Neural progenitor cell (in vitro differentiated cells): ENCODE data around the gene CDCA7L. TPM values are rescaled to one million over a fixed set of nuclear protein-coding genes. Genes with fewer than 3 reads are reported as not detected.

Source experiments
- DNase-seq: peaks from one replicate; pipeline ENCODE4 v3.0.0-alpha.2; 2016; ENCODE audit warnings: low spot score
- H2AFZ ChIP-seq: fragments of 200-600 bp; sonication (generic); replicated peaks from 2 replicates; pipeline ENCODE4 v1.6.1; 2016; ENCODE audit warnings: antibody characterized with exemption
- H3F3A ChIP-seq: fragments of 200-600 bp; sonication (generic); 2 replicates; pipeline ENCODE4 v1.6.1; 2016; ENCODE audit warnings: antibody characterized with exemption, low read depth
- H3K27ac ChIP-seq: fragments of 200-600 bp; sonication (generic); 2 replicates; pipeline ENCODE4 v1.5.1; 2016; ENCODE audit warnings: mild to moderate bottlenecking
- H3K27me3 ChIP-seq: fragments of 200-600 bp; sonication (generic); 2 replicates; pipeline ENCODE4 v1.6.1; 2016; ENCODE audit warnings: mild to moderate bottlenecking, moderate library complexity
- H3K36me3 ChIP-seq: fragments of 200-600 bp; sonication (generic); 2 replicates; pipeline ENCODE4 v1.5.1; 2016
- H3K4me1 ChIP-seq: fragments of 200-600 bp; sonication (generic); 2 replicates; pipeline ENCODE4 v1.6.1; 2016; ENCODE audit warnings: mixed run types
- H3K4me2 ChIP-seq: fragments of 200-600 bp; sonication (generic); 2 replicates; pipeline ENCODE4 v1.6.1; 2016
- H3K4me3 ChIP-seq: fragments of 200-600 bp; sonication (generic); 2 replicates; pipeline ENCODE4 v1.5.1; 2016
- H3K79me2 ChIP-seq: fragments of 200-600 bp; sonication (generic); 2 replicates; pipeline ENCODE4 v1.6.1; 2016; ENCODE audit warnings: low read depth
- H3K9ac ChIP-seq: fragments of 200-600 bp; sonication (generic); 2 replicates; pipeline ENCODE4 v1.6.1; 2016
- H3K9me3 ChIP-seq: fragments of 200-600 bp; sonication (generic); 2 replicates; pipeline ENCODE4 v1.5.1; 2016; ENCODE audit warnings: low read depth
- H4K20me1 ChIP-seq: fragments of 200-600 bp; sonication (generic); 2 replicates; pipeline ENCODE4 v1.6.1; 2016; ENCODE audit warnings: low read depth
- H3K27ac Mint-ChIP-seq: 3 replicates; pipeline ENCODE4 v1.8.0; 2021; ENCODE audit warnings: mixed read lengths
- H3K27me3 Mint-ChIP-seq: 2 replicates; pipeline ENCODE4 v1.8.0; 2022; ENCODE audit warnings: low read depth, mild to moderate bottlenecking, inconsistent platforms, moderate library complexity, mixed read lengths; ENCODE audit not compliant: insufficient read depth
- H3K36me3 Mint-ChIP-seq: 3 replicates; pipeline ENCODE4 v1.8.0; 2021; ENCODE audit warnings: mixed read lengths
- H3K4me1 Mint-ChIP-seq: 3 replicates; pipeline ENCODE4 v1.8.0; 2021; ENCODE audit warnings: mixed read lengths
- H3K4me3 Mint-ChIP-seq: 3 replicates; pipeline ENCODE4 v1.8.0; 2021; ENCODE audit warnings: mild to moderate bottlenecking, moderate library complexity, mixed read lengths
- H3K9me3 Mint-ChIP-seq: 3 replicates; pipeline ENCODE4 v1.8.0; 2020; ENCODE audit warnings: mixed read lengths
- EZH2 ChIP-seq: fragments of 200-600 bp; sonication (generic); IDR thresholded peaks from 2 replicates; pipeline ENCODE4 v1.6.1; 2017; ENCODE audit warnings: antibody characterized with exemption, mild to moderate bottlenecking, moderate library complexity
- EZH2phosphoT487 ChIP-seq: fragments of 200-600 bp; sonication (generic); IDR thresholded peaks from 2 replicates; pipeline ENCODE4 v1.6.1; 2017; ENCODE audit warnings: antibody characterized with exemption
- total RNA-seq: library from RNA; depleted of rRNA; stranded (reverse); fragments of >200 nt; gene quantifications from 2 replicates; pipeline ENCODE4 v1.2.3, GENCODE V29; 2015; ENCODE audit warnings: low replicate concordance
- TF ChIP-seq, protein P1 (sequence below): fragments of 200-600 bp; sonication (generic); IDR thresholded peaks from 2 replicates; pipeline ENCODE4 v1.5.1; 2017; ENCODE audit warnings: antibody characterized with exemption, mild to moderate bottlenecking

The CDCA7L gene
- total RNA-seq, 1 donor from 2014 or later, result 39.9 TPM

DNA sequence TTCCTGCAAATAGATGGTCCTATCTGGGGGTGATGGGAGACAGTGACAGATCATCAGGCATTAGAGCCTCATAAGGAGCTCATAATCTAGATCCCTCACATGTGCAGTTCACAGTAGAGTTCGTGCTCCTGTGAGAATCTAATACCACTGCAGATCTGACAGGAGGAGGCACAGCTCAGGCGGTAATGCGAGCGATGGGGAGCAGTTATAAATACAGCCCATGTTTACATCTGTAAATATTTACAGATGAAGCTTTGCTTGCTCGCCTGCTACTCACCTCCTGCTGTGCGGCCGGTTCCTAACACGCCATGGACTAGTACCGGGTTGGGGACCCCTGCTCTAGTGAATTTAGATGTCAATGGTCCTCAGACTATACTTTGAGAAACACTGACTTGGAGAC lies 17.0 kb upstream of the CDCA7L start:
- Mint-ChIP-seq H3K4me3 (peak overlapping the region; percentile 63), H3K4me1 (no peaks in the 10 kb centered on the region), H3K27me3 (peaks cover 4% of the 10 kb centered on the region), H3K36me3 (no peaks in the 10 kb centered on the region), H3K27ac (no peak overlapping the region), H3K9me3 (peaks cover 8% of the 10 kb centered on the region)
- Histone ChIP-seq H3K4me3 (no peak overlapping the region), H4K20me1 (no peaks in the 10 kb centered on the region), H2AFZ (no peak overlapping the region), H3K9ac (no peak overlapping the region), H3K36me3 (no peaks in the 10 kb centered on the region), H3K4me1 (no peaks in the 10 kb centered on the region), H3K4me2 (no peak overlapping the region), H3K27me3 (no peaks in the 10 kb centered on the region), H3K27ac (no peak overlapping the region), H3K9me3 (no peaks in the 10 kb centered on the region), H3F3A (no peaks in the 10 kb centered on the region), H3K79me2 (no peaks in the 10 kb centered on the region)
- no peak for DNase-seq
- TF ChIP-seq EZH2phosphoT487 (no peak), EZH2 (no peak)
- TF ChIP-seq, protein P1, sequence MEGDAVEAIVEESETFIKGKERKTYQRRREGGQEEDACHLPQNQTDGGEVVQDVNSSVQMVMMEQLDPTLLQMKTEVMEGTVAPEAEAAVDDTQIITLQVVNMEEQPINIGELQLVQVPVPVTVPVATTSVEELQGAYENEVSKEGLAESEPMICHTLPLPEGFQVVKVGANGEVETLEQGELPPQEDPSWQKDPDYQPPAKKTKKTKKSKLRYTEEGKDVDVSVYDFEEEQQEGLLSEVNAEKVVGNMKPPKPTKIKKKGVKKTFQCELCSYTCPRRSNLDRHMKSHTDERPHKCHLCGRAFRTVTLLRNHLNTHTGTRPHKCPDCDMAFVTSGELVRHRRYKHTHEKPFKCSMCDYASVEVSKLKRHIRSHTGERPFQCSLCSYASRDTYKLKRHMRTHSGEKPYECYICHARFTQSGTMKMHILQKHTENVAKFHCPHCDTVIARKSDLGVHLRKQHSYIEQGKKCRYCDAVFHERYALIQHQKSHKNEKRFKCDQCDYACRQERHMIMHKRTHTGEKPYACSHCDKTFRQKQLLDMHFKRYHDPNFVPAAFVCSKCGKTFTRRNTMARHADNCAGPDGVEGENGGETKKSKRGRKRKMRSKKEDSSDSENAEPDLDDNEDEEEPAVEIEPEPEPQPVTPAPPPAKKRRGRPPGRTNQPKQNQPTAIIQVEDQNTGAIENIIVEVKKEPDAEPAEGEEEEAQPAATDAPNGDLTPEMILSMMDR, result no peak

GRCh38 chr7:21960922-21961321 lies 15.2 kb upstream of the CDCA7L start:
- peaks cover 4% of the 10 kb centered on the region for H3K27me3 Mint-ChIP-seq
- no peak overlapping the region for H3K9ac ChIP-seq
- H3K4me3 ChIP-seq, result no peak overlapping the region
- H3K36me3 Mint-ChIP-seq, result no peaks in the 10 kb centered on the region
- H3K4me1 ChIP-seq, result no peaks in the 10 kb centered on the region
- no peaks in the 10 kb centered on the region for H4K20me1 ChIP-seq
- no peaks in the 10 kb centered on the region for H3K36me3 ChIP-seq
- H3K27me3 ChIP-seq, result no peaks in the 10 kb centered on the region
- H3K9me3 ChIP-seq, result no peaks in the 10 kb centered on the region
- H2AFZ ChIP-seq, result no peak overlapping the region
- H3K9me3 Mint-ChIP-seq, result peaks cover 10% of the 10 kb centered on the region
- no peaks in the 10 kb centered on the region for H3K4me1 Mint-ChIP-seq
- DNase-seq, result no peak
- H3F3A ChIP-seq, result no peaks in the 10 kb centered on the region
- H3K27ac ChIP-seq, result no peak overlapping the region
- H3K4me2 ChIP-seq, result no peak overlapping the region
- TF ChIP-seq EZH2 (no peak), EZH2phosphoT487 (no peak)
- TF ChIP-seq, protein P1, result no peak
- no peak overlapping the region for H3K4me3 Mint-ChIP-seq
- H3K27ac Mint-ChIP-seq, result no peak overlapping the region
- no peaks in the 10 kb centered on the region for H3K79me2 ChIP-seq

DNA sequence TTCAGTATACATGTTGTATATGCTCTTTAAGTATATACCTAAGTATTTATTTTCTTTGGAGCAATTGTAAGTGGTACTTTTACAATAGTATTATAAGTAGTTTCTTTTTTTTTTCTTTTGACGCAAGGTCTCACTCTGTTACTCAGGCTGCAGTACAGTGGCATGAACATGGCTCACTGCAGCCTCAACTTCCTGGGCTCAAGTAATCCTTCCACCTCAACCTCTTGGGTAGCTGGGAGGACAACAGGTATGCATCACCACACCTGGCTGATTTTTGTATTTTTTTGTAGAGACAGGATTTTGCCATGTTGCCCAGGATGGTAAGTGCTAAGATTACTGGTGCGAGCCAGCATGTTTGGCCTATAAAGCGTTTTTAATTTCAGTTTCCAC lies 13.7 kb upstream of the CDCA7L start:
- no peak for DNase-seq
- Histone ChIP-seq H3K36me3 (no peaks in the 10 kb centered on the region), H3K4me3 (no peak overlapping the region), H4K20me1 (no peaks in the 10 kb centered on the region), H3K79me2 (no peaks in the 10 kb centered on the region), H3K4me1 (no peaks in the 10 kb centered on the region), H3K27ac (no peak overlapping the region), H3K27me3 (no peaks in the 10 kb centered on the region), H3K9me3 (no peaks in the 10 kb centered on the region), H3K9ac (no peak overlapping the region), H3K4me2 (no peak overlapping the region), H2AFZ (no peak overlapping the region), H3F3A (no peaks in the 10 kb centered on the region)
- TF ChIP-seq EZH2phosphoT487 (no peak), EZH2 (no peak)
- TF ChIP-seq, protein P1, result no peak
- Mint-ChIP-seq H3K27me3 (peaks cover 4% of the 10 kb centered on the region), H3K9me3 (peaks cover 10% of the 10 kb centered on the region), H3K27ac (no peak overlapping the region), H3K4me3 (no peak overlapping the region), H3K36me3 (no peaks in the 10 kb centered on the region), H3K4me1 (no peaks in the 10 kb centered on the region)
